GM18867 (cell line): ENCODE results near the gene BNIP2.
"Not testable (repeated sequence)": the region's sequence is repeated elsewhere in the genome, so short reads cannot be mapped to it uniquely, and the experiment has no call there.

Experiments used
- ATAC-seq: cut with Tn5 transposase; IDR thresholded peaks from one replicate; pipeline ENCODE4 v1.9.1; 2021; ENCODE audit warnings: mild to moderate bottlenecking, moderate library complexity; ENCODE audit not compliant: unreplicated experiment

The BNIP2 gene

DNA sequence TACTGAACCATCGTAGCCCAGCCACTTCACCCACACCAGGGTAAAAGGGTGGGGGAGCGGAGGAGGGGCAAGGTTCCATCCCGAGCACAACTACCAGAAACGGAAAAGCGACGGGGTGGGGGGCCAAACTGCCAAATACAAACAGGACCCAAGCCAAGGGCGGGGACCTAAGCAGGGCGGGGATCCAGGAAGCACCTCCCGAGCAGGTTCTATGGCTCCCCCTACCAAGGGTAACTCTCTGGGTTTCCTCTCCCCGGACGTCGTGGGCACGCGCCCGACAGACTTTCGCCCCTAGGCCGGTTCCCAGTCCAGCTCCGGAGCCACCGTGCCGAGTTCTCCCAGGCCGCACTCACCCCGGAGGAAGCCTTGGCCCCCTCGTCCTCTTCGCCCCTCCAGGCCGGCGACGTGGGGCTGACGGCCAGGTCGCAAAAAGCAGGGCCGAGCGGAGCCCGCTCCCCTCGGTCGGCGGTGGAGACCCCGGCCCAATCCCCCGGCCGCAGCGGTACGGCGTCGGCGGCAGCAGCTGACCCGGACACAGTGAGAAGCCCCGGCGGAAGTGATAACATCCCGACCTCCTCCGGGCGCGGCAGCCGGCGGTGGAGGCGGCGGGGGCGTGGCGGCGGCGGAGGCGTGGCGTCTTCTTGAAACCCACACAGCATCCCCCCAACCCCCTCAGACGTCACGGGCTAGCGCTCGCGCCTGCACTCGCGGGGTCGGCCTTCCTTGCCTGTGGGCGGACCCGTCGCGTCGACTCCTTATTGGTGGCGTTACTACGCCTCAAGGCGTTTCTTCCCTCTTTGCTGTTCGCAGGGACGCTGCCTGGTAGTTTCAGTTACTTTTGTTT, at the start of gene BNIP2:
TSS of gene BNIP2 (minus strand) at position 539 of the 844 bp plus-strand sequence. CDS start 6,863 bp downstream, outside the sequence.
- peak; percentile 77 for ATAC-seq

DNA sequence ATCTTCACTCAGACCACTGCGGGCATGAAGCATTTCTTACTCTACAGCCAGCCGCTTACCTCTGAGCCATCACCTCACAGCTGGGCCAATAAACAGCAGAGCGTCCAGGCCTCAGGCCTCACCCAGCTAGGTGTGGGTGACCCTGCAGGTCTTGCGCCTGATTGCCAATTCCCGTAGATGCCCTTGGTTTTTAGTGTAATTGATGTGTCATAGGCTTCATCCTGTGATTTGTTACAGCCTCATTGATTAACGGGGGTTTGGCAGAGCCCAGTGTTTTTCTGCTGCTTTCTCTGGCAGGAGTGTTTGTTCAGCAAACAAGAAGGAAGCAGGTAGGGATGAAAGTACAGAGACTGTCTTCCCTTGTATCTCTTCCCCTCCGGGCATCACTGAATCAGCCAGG, 49.6 kb upstream of the BNIP2 start:
- ATAC-seq = no peak

GRCh38 chr15:59736181-59736580, 47.1 kb upstream of the BNIP2 start:
- ATAC-seq = no peak

GRCh38 chr15:59725151-59725486, 36.0 kb upstream of the BNIP2 start:
- ATAC-seq = no peak

- no peak for ATAC-seq
These were observed 34.7 kb upstream of the BNIP2 start for GRCh38 chr15:59723687-59724346.

GRCh38 chr15:59722476-59722875, 33.4 kb upstream of the BNIP2 start:
- ATAC-seq = no peak

DNA sequence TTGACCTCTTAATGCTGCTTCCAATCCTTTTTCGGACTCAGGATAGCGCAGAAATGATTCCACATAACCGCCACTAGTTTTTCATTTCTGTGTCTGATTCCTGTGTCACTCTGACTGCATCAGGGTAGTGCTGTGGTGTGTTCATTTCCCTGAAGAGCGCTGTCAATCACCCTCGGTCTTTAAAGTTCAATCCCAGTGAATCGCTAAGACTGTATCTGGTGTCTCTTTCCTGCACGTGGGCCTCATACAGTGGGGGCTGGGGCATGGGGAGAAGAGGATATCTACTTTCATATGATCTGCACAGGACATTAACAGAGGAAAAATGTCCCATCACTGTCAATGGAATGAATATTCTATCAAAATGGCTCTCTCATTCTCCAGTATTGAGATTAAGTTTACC, 32.9 kb upstream of the BNIP2 start:
- no peak for ATAC-seq

- no peak for ATAC-seq
These were observed 32.3 kb upstream of the BNIP2 start for GRCh38 chr15:59721411-59721810.

GRCh38 chr15:59713177-59713576, 24.1 kb upstream of the BNIP2 start:
- ATAC-seq = no peak

DNA sequence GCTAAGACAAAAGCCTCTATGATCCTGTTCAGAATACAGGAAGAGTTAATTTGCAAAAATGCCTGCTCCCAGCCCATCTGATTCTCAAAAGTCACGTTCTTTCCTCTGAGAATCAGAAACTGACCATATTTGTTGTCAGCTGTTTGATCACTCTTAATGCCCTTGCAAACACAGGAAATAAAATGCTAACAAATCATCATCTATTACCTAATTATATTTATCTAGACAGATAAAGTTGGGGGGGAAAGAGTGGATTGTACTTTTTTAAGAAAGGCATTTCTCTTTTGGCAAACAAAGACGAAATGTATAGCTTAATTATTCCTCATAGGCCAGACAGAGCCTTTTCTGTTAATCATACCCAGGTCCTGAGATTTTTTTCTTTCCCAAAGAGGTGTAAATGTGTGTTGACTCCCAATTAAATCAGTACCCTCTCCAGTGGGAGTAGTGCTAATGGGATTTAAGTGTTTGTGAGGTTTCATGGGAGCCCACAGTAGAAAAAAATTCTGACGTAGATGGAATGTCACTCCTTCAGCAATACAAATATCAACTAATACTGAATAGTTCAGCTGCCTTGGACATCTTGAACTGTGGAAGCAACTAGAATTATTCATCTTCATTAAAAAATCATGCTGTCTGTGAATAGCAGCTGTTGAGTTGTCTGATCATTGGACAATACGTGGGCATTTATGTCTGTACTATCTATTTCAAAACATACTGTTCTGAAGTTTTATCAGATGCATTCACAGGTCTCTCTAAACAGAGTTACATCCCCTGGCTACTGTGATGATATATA, 22.5 kb upstream of the BNIP2 start:
- ATAC-seq = no peak

DNA sequence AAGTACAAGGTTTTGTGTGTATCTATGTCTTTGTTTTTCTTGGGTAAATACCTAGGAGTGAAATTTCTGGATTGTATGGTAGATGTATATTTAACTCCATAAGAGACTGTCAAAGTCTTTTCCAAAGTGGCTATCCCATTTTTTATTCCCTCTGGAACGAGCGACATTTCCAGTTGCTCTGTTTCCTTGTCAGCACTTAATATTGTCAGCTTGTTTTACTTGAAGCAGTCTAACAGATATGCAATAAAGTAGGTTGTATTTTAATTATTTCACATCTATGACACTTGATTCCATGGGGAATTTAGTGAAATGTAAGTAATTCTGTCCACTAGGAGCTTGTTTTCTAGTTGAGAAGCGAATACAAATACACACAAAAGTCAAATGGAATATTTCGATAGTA, 18.5 kb upstream of the BNIP2 start:
- no peak for ATAC-seq

DNA sequence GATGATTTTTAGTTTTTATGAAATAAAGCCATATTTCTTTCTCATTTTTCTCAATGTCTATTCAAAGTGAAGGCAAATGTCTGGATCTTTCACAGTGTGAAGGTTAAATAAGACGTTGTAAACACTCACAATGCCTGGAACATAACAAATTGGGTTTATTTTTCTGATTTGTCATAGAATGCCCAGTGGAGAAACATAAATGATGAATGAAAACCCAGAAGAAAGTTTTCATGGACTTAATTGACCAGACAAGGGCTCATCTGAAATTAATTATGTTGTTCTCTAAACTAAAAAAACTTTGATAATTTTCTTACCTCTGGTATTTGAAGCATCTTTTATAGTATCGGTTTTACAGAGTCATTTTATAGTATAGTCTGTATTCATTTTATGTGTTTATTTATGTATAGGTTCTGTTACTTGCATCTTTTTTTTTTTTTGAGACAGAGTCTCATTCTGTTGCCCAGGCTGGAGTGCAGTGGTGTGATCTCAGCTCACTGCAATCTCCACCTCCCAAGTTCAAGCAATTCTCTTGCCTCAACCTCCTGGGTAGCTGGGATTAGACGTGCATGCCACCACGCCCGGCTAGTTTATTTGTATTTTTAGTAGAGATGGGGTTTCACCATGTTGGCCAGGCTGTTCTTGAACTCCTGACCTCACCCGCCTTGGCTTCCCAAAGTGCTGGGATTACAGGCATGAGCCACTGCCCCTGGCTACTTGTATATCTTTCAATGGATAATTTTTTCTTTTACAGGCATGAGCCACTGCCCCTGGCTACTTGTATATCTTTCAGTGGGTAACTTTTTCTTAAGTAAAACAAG, 15.1 kb upstream of the BNIP2 start:
- ATAC-seq = no peak

- ATAC-seq = no peak
These were observed 13.2 kb upstream of the BNIP2 start for GRCh38 chr15:59702351-59702750.

DNA sequence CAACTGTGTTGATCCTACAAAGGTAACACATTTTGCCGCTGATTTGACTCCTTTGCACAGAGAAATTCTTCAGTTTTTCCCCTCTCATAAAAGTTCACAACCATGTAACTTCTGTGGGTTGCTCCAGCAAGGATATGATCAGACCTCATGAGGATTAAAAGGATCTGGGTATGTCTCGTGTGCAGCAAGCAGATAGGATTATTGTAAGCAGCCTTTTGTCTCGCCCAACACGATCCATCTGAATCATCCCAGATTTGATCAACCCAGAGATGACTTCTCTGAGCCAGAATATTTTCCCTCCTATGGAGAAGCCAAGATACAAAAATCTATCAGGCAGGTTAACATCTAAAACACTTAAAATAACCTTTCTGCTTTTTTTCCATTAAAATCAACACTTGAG, 12.8 kb upstream of the BNIP2 start:
- ATAC-seq = no peak

- ATAC-seq = no peak
These were observed 10.8 kb upstream of the BNIP2 start for GRCh38 chr15:59699810-59700431.

- not testable (repeated sequence) for ATAC-seq
These were observed 8.9 kb upstream of the BNIP2 start for GRCh38 chr15:59698065-59698464.

DNA sequence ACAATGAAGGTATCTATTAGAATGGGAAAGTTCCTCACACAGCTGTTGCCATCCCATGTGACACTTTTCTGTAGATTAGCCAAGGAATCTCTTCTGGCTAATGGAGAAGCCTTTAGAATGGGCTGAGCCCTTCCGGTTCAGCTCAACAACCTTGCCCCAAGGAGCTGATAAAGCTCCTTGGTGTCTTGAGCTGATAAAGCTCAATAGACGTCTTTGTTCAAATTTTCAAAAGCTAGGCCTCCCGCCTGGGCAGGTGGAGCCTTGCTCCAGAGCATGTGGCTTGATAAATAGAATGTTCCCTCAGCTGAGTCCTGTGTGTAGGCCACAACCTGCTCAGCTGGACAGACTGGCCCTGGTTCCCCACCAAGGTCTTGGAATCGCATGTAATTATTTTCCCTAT, 7.2 kb upstream of the BNIP2 start:
- no peak for ATAC-seq

DNA sequence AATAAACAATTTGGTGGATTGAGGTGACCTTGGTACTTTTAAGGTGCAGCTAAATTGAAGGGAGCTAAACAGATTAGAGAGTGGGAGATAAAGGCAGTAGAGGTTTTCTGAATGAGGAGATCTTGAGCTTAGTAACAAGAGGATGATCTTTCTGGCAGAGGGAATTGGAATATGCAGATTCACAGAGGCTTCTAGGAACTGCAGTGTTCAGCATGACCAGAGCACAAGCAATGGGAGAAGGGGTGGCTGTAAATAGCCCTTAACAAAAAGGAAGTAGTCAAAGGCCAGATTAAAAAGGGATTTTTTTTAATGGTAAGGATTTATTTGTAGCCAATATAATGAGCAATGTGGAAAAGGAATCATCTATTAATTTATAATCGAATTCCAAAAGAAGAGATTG, 5.7 kb upstream of the BNIP2 start:
- ATAC-seq = no peak

DNA sequence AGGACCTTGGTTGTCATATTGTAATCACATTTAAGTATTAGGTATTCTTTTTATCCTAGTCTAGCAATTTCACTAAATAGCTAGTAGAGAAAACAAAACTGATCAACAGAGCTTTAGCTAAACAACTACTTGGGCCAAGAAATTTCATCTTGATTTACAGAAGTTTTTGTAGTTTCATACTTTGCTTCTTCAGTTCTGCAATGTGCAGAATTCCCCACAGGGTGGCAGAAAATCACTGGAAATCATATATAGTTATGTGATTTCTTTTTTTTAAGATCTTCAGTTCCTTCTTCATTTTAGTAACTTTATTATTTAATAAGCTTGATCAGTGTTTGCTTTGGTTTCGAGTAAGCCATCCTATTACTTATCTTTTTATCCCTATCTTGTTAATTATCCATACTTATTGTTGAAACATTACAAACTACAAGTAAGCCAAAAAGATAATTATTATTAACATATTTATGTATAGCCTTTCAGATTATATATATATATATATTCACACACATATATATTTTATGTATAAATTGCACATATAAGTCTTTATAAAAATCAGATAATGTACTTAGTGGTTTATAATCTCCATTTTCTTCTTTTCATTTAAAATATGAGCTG, 2.2 kb upstream of the BNIP2 start:
- no peak for ATAC-seq

DNA sequence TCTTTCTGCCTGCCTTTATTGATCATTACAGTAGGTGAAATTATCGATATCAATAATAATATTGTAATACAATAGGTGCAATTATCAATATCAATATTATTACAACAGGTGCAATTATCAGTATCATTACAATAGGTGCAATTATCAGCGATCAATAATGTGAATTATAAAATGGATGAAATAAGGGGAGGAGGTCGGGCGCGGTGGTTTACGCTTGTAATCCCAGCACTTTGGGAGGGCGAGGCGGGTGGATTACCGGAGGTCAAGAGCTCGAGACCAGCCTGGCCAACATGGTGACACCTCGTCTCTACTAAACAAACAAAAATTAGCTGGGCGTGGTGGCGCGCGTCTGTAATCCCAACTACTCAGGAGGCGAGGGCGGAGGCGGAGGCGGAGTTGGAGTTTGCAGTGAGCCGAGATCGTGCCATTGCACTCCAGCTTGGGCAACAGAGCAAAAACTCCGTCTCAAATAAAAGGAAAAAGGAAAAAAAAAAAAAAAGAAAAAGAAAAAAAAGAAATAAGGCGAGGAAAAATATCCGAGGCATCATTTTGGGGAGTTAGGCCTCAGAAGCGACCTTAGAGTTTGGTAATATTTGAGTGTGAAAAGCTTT, 611 bp upstream of the BNIP2 start:
- no peak for ATAC-seq
